T-helper 17 cell (primary cell): Measurements from ENCODE around the gene COL18A1. TPM values are rescaled to one million over a fixed set of nuclear protein-coding genes. Genes with fewer than 3 reads are reported as not detected.
A peak's percentile ranks its signal among the peaks of the same experiment; 100 is the strongest.

Source experiments
- ATAC-seq: fragments of 150-1000 bp; cut with Tn5 transposase; 2 replicates; pipeline ENCODE4 v1.10.0; 2021; ENCODE audit warnings: mild to moderate bottlenecking, moderate library complexity
- DNase-seq, 3 donors: peaks; one replicate each; pipeline versions ENCODE4 v3.0.0 to v3.0.0-alpha.2; 2020 to 2021
- H3K9me3 ChIP-seq: one replicate; pipeline ENCODE4 v1.7.0; 2013; ENCODE audit warnings: low read length, mild to moderate bottlenecking; ENCODE audit not compliant: control insufficient read depth, poor library complexity, severe bottlenecking
- H3K27ac Mint-ChIP-seq: one replicate; pipeline ENCODE4 v1.8.0; 2022; ENCODE audit warnings: mild to moderate bottlenecking, moderate library complexity, mixed read lengths
- H3K27me3 Mint-ChIP-seq: one replicate; pipeline ENCODE4 v1.8.0; 2022; ENCODE audit warnings: mixed read lengths
- H3K36me3 Mint-ChIP-seq: one replicate; pipeline ENCODE4 v1.8.0; 2022; ENCODE audit warnings: low read depth, mixed read lengths
- H3K4me1 Mint-ChIP-seq: one replicate; pipeline ENCODE4 v1.8.0; 2022; ENCODE audit warnings: mild to moderate bottlenecking, mixed read lengths
- H3K4me3 Mint-ChIP-seq: one replicate; pipeline ENCODE4 v1.8.0; 2022; ENCODE audit warnings: mild to moderate bottlenecking, moderate library complexity, mixed read lengths
- total RNA-seq, 4 donors: library from RNA in 2 of 4; stranded (reverse) in 2 of 4; gene quantifications; one replicate each; pipeline ENCODE4 v1.2.3 and lab custom pipeline; 2022 to 2026

Gene COL18A1
- total RNA-seq, 2 donors from 2014 or later = 5.4 to 17.1 TPM

- no peaks in the 10 kb centered on the region for H3K27me3 Mint-ChIP-seq
- peak overlapping the region; percentile 75 for H3K27ac Mint-ChIP-seq
- ATAC-seq (peak; percentile 30), DNase-seq (no peak)
- peak overlapping the region; percentile 70 for H3K4me3 Mint-ChIP-seq
- H3K9me3 ChIP-seq = no peaks in the 10 kb centered on the region
- H3K36me3 Mint-ChIP-seq = no peaks in the 10 kb centered on the region
- H3K4me1 Mint-ChIP-seq = peaks cover 21% of the 10 kb centered on the region
Measured at GRCh38 chr21:45482899-45483821, 78.2 kb downstream of the COL18A1 start.

DNA sequence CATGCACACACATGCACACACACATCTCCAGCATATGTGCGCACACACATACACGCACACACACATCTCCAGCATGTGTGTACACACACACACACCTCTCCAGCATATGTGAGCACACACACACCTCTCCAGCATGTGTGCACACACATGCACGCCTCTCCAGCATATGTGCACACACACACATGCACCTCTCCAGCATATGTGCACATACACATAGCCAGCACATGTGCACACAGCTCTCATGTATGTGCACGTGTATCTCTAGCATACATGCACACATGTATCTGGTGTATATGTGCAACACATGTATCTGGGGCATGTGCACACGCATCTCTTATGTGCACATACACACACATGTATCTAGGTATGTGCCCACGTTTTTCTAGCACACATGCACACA lies 79.4 kb downstream of the COL18A1 start:
- Mint-ChIP-seq H3K27ac (no peak overlapping the region), H3K4me3 (no peak overlapping the region), H3K36me3 (no peaks in the 10 kb centered on the region), H3K4me1 (peaks cover 12% of the 10 kb centered on the region), H3K27me3 (no peaks in the 10 kb centered on the region)
- H3K9me3 ChIP-seq = no peaks in the 10 kb centered on the region
- ATAC-seq = no peak
- no peak for DNase-seq

GRCh38 chr21:45485686-45486442 lies 80.9 kb downstream of the COL18A1 start:
- DNase-seq = no peak
- Mint-ChIP-seq H3K36me3 (no peaks in the 10 kb centered on the region), H3K4me1 (peaks cover 9% of the 10 kb centered on the region), H3K27ac (no peak overlapping the region), H3K4me3 (no peak overlapping the region), H3K27me3 (no peaks in the 10 kb centered on the region)
- H3K9me3 ChIP-seq = no peaks in the 10 kb centered on the region
- no peak for ATAC-seq

DNA sequence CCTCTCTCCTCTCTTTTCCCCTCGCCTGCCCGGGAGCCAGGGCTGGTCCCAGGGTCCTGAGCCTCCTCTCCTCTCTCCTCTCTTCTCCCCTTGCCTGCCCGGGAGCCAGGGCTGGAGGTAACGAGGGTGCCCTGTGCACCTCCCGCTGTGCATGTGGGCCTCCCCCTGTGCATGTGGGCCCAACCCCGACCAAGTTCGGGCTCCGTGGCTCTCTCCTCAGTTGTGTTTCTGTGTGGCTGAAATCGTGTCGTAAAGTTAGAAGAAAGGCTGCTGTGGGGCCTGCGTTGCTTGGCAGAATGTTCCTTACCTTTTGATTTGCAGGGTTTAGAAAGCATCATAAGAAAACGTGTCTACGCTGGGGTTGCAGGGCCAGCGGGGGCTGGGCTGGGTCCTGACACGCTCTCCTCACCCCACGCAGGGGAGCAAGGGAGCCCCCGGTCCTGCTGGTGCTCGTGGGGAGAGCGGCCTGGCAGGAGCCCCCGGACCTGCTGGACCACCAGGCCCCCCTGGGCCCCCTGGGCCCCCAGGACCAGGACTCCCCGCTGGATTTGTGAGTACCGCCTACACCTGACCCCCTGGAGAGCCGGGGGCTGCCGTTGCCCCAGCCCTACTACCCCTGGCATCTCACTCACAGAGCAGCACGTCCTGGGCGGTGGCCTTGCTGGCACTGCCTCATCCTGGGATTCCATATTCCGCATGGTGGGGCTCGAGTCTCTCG lies 81.6 kb downstream of the COL18A1 start:
- Mint-ChIP-seq H3K4me1 (peaks cover 9% of the 10 kb centered on the region), H3K4me3 (no peak overlapping the region), H3K27ac (no peak overlapping the region), H3K27me3 (no peaks in the 10 kb centered on the region), H3K36me3 (no peaks in the 10 kb centered on the region)
- DNase-seq = no peak
- no peak for ATAC-seq
- H3K9me3 ChIP-seq = no peaks in the 10 kb centered on the region

GRCh38 chr21:45487161-45487806 lies 82.3 kb downstream of the COL18A1 start:
- ATAC-seq (no peak), DNase-seq (no peak)
- Mint-ChIP-seq H3K36me3 (no peaks in the 10 kb centered on the region), H3K27me3 (no peaks in the 10 kb centered on the region), H3K4me3 (no peak overlapping the region), H3K4me1 (peaks cover 9% of the 10 kb centered on the region), H3K27ac (no peak overlapping the region)
- no peaks in the 10 kb centered on the region for H3K9me3 ChIP-seq

- no peaks in the 10 kb centered on the region for H3K27me3 Mint-ChIP-seq
- no peaks in the 10 kb centered on the region for H3K36me3 Mint-ChIP-seq
- ATAC-seq (no peak), DNase-seq (no peak)
- H3K4me3 Mint-ChIP-seq = no peak overlapping the region
- no peak overlapping the region for H3K27ac Mint-ChIP-seq
- no peaks in the 10 kb centered on the region for H3K9me3 ChIP-seq
- H3K4me1 Mint-ChIP-seq = peaks cover 6% of the 10 kb centered on the region
Measured at GRCh38 chr21:45487891-45488600, 83.1 kb downstream of the COL18A1 start.

DNA sequence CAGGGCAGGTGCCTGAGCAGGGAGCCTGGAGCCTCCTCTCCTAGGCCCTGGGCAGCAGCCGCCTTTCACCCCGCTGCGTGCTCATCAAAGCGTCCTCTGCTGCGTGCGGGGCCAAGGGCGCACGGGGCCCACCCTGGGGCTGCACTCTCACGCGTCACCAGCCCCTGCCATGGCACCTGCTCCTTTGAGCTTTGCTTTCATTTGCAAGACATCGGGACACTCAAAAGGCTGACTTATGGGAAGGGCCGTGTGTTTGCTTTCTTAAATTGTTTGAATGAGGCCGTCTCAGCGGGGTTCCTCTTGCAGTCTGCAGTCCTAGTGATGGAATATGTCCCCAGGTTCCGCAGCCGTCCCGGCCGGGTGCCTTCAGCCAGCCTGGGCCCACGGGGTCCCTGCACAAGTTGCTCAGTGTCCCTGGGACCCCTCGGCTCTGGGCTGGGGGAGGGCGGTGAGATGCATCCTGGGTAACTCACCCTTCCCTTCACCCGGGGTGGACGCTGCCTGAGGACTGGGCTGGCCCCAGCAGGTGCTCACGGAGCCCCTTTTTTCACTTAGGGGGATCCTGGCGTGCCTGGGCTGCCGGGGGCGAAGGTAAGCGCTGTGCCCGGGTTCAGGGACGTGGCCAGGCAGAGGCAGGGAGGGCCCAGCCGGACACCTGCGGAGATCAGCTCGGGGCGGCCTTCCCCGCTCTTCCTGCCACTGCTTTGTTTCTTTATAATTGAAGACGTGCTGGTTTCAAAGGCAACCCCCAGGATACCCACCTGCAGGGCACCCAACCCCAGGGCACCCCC lies 84.2 kb downstream of the COL18A1 start:
- ATAC-seq (no peak), DNase-seq (no peak)
- Mint-ChIP-seq H3K4me1 (peaks cover 6% of the 10 kb centered on the region), H3K36me3 (no peaks in the 10 kb centered on the region), H3K27me3 (no peaks in the 10 kb centered on the region), H3K27ac (no peak overlapping the region), H3K4me3 (no peak overlapping the region)
- no peaks in the 10 kb centered on the region for H3K9me3 ChIP-seq

GRCh38 chr21:45489722-45489982 lies 84.7 kb downstream of the COL18A1 start:
- ATAC-seq = no peak
- DNase-seq = no peak
- Mint-ChIP-seq H3K36me3 (no peaks in the 10 kb centered on the region), H3K27me3 (no peaks in the 10 kb centered on the region), H3K4me3 (no peak overlapping the region), H3K4me1 (peaks cover under 1% of the 10 kb centered on the region), H3K27ac (no peak overlapping the region)
- H3K9me3 ChIP-seq = no peaks in the 10 kb centered on the region

- DNase-seq (no peak), ATAC-seq (no peak)
- H3K27ac Mint-ChIP-seq = no peak overlapping the region
- H3K36me3 Mint-ChIP-seq = no peaks in the 10 kb centered on the region
- H3K27me3 Mint-ChIP-seq = no peaks in the 10 kb centered on the region
- H3K9me3 ChIP-seq = no peaks in the 10 kb centered on the region
- H3K4me3 Mint-ChIP-seq = no peak overlapping the region
- H3K4me1 Mint-ChIP-seq = no peaks in the 10 kb centered on the region
Measured at GRCh38 chr21:45490049-45490731, 85.2 kb downstream of the COL18A1 start.

- DNase-seq = no peak
- H3K27me3 Mint-ChIP-seq = no peaks in the 10 kb centered on the region
- H3K36me3 Mint-ChIP-seq = no peaks in the 10 kb centered on the region
- no peaks in the 10 kb centered on the region for H3K4me1 Mint-ChIP-seq
- no peak overlapping the region for H3K27ac Mint-ChIP-seq
- H3K9me3 ChIP-seq = no peaks in the 10 kb centered on the region
- no peak for ATAC-seq
- no peak overlapping the region for H3K4me3 Mint-ChIP-seq
Measured at GRCh38 chr21:45491056-45491455, 86.1 kb downstream of the COL18A1 start.

GRCh38 chr21:45491623-45492022 lies 86.7 kb downstream of the COL18A1 start:
- no peaks in the 10 kb centered on the region for H3K27me3 Mint-ChIP-seq
- no peaks in the 10 kb centered on the region for H3K9me3 ChIP-seq
- H3K4me3 Mint-ChIP-seq = no peak overlapping the region
- H3K4me1 Mint-ChIP-seq = no peaks in the 10 kb centered on the region
- DNase-seq (no peak), ATAC-seq (no peak)
- no peaks in the 10 kb centered on the region for H3K36me3 Mint-ChIP-seq
- H3K27ac Mint-ChIP-seq = no peak overlapping the region
